Activated CD4-positive, alpha-beta memory T cell treated with anti-CD3 and anti-CD28 coated beads for 36 hours (primary cell): Measurements from ENCODE around the gene DUSP16. TPM values are rescaled to one million over a fixed set of nuclear protein-coding genes. Genes with fewer than 3 reads are reported as not detected.

Experiments
- CTCF ChIA-PET: fragments of 350-600 bp; sonication (Branson Sonifier 250); formaldehyde crosslinking; loops from one replicate; lab custom pipeline; 2021; ENCODE audit warnings: antibody characterized with exemption, inconsistent platforms; lab: Charles Lee
- POLR2A ChIA-PET: fragments of 350-600 bp; sonication (Branson Sonifier 250); formaldehyde crosslinking; loops from one replicate; lab custom pipeline; 2021; ENCODE audit warnings: antibody characterized with exemption; lab: Charles Lee
- DNase-seq: peaks from one replicate; pipeline ENCODE4 v3.0.0-alpha.2; 2020
- H3K27ac Mint-ChIP-seq: one replicate; pipeline ENCODE4 v1.8.0; 2021; ENCODE audit warnings: mixed read lengths
- H3K27me3 Mint-ChIP-seq: one replicate; pipeline ENCODE4 v1.8.0; 2021; ENCODE audit warnings: mixed read lengths
- H3K36me3 Mint-ChIP-seq: one replicate; pipeline ENCODE4 v1.8.0; 2021; ENCODE audit warnings: mixed read lengths
- H3K4me1 Mint-ChIP-seq: one replicate; pipeline ENCODE4 v1.8.0; 2021; ENCODE audit warnings: low read depth, mixed read lengths
- H3K4me3 Mint-ChIP-seq: one replicate; pipeline ENCODE4 v1.8.0; 2021; ENCODE audit warnings: mild to moderate bottlenecking, mixed read lengths
- H3K9me3 Mint-ChIP-seq: one replicate; pipeline ENCODE4 v1.8.0; 2021; ENCODE audit warnings: mixed read lengths
- intact Hi-C: fragments of 100-400 bp; cut with micrococcal nuclease; formaldehyde crosslinking; loops from one replicate; pipeline ENCODE4 v1.15.1; 2023
- total RNA-seq, 2 experiments: library from RNA; stranded (reverse); gene quantifications; one replicate each; pipeline ENCODE4 v1.2.3, GENCODE V29; 2021

The DUSP16 gene
- total RNA-seq, 2 experiments from 2014 or later: 70.2 to 82.1 TPM

- ChIA-PET POLR2A (interaction anchor here (1.0 to 4.5 kb wide), 12 partner anchors 10 to 346 kb away, joined by 3 to 40 read pairs (median 6); partner anchors contain the start of genes BORCS5 and DDX47), CTCF (interaction anchor here (0.7 to 2.0 kb wide), 6 partner anchors 36 to 270 kb away, joined by 3 to 12 read pairs (median 5); no protein-coding TSS in a partner anchor)
- DNase-seq: peak; percentile 80
Observed at GRCh38 chr12:12467688-12468261, 94.9 kb downstream of the DUSP16 start.

DNA sequence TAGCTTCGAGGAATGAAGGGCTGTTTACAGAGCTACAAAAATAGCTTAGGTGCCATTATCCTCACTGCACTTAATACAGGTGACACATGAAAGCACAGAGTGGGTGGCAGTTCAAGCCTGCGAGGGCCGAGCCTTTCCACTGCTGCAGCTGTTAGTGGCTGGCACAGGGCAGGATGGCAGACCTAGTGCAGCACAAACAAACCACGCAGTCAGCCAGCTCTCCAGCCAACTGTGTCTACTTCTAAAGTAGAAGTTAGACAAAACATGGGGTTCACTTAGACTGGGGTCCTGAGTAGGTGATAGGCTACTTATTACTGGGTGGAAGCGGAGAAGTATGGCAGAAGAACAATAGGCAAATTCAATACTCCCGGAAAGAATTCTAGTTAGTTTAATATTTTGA lies 95.4 kb downstream of the DUSP16 start:
- H3K4me1 Mint-ChIP-seq: peaks cover 86% of the 10 kb centered on the region
- H3K36me3 Mint-ChIP-seq: peaks cover 61% of the 10 kb centered on the region
- intact Hi-C loops: loop anchor here (1.0 to 10.0 kb wide), 2 partner anchors 8 to 452 kb away; no protein-coding TSS in a partner anchor
- H3K27me3 Mint-ChIP-seq: no peaks in the 10 kb centered on the region
- peak; percentile 68 for DNase-seq
- H3K9me3 Mint-ChIP-seq: peaks cover 2% of the 10 kb centered on the region
- POLR2A ChIA-PET: interaction anchor here (1.0 to 4.5 kb wide), 15 partner anchors 10 to 346 kb away, joined by 3 to 40 read pairs (median 7); partner anchors contain the start of genes BORCS5 and DDX47
- CTCF ChIA-PET: interaction anchor here (0.7 to 2.2 kb wide), 8 partner anchors 8 to 270 kb away, joined by 4 to 14 read pairs (median 6); no protein-coding TSS in a partner anchor
- peak overlapping the region; percentile 97 for H3K27ac Mint-ChIP-seq
- peak overlapping the region; percentile 49 for H3K4me3 Mint-ChIP-seq

More at GRCh38 chr12:12467688-12468261, 94.9 kb downstream of the DUSP16 start:
- peaks cover 61% of the 10 kb centered on the region for H3K36me3 Mint-ChIP-seq
- peak overlapping the region; percentile 49 for H3K4me3 Mint-ChIP-seq
- H3K9me3 Mint-ChIP-seq: peaks cover 2% of the 10 kb centered on the region
- intact Hi-C loops: loop anchor here (1.0 to 10.0 kb wide), 2 partner anchors 8 to 453 kb away; no protein-coding TSS in a partner anchor
- peak overlapping the region; percentile 97 for H3K27ac Mint-ChIP-seq
- no peaks in the 10 kb centered on the region for H3K27me3 Mint-ChIP-seq
- H3K4me1 Mint-ChIP-seq: peaks cover 84% of the 10 kb centered on the region

DNA sequence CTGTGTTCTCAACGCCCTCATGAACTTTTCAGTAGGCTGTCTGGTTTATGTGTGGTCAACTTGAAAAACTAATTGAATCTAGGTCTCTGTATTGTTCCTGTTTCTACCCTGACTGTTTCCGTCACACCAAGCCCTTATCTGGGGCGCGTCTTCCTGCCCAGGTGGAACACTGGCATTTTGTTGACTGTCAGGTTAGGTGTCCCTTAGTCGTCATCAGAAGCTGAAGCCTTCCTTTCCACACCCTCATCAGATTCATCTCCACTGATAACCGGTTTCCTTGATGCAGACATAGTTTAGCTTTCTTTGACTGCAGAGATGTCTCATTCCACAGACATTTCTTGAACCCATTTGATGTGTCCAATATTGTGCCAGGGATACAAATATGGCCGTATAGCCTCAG lies 96.5 kb downstream of the DUSP16 start:
- Mint-ChIP-seq H3K27ac (peak overlapping the region; percentile 97), H3K9me3 (peaks cover 2% of the 10 kb centered on the region), H3K36me3 (peaks cover 52% of the 10 kb centered on the region), H3K4me3 (peak overlapping the region; percentile 35), H3K27me3 (no peaks in the 10 kb centered on the region), H3K4me1 (peaks cover 91% of the 10 kb centered on the region)
- CTCF ChIA-PET: interaction anchor here (1.1 to 2.2 kb wide), 11 partner anchors 9 to 271 kb away, joined by 3 to 14 read pairs (median 5); partner anchors contain the start of gene BORCS5
- POLR2A ChIA-PET: interaction anchor here (1.0 to 4.5 kb wide), 24 partner anchors 9 to 322 kb away, joined by 3 to 40 read pairs (median 4); no protein-coding TSS in a partner anchor
- DNase-seq: peak; percentile 78
- intact Hi-C loops: loop anchor here (10.0 kb wide), 1 partner anchor 451 kb away; no protein-coding TSS in a partner anchor

GRCh38 chr12:12465522-12465921 lies 97.1 kb downstream of the DUSP16 start:
- Mint-ChIP-seq H3K4me3 (no peak overlapping the region), H3K9me3 (peaks cover 2% of the 10 kb centered on the region), H3K36me3 (peaks cover 46% of the 10 kb centered on the region), H3K27me3 (no peaks in the 10 kb centered on the region), H3K27ac (peak overlapping the region; percentile 97), H3K4me1 (peaks cover 91% of the 10 kb centered on the region)
- DNase-seq: no peak
- ChIA-PET POLR2A (interaction anchor here (1.0 to 4.5 kb wide), 19 partner anchors 9 to 259 kb away, joined by 3 to 40 read pairs (median 6); no protein-coding TSS in a partner anchor), CTCF (interaction anchor here (1.2 to 2.2 kb wide), 6 partner anchors 8 to 177 kb away, joined by 3 to 14 read pairs (median 4); no protein-coding TSS in a partner anchor)
- intact Hi-C loops: loop anchor here (10.0 kb wide), 1 partner anchor 451 kb away; no protein-coding TSS in a partner anchor

DNA sequence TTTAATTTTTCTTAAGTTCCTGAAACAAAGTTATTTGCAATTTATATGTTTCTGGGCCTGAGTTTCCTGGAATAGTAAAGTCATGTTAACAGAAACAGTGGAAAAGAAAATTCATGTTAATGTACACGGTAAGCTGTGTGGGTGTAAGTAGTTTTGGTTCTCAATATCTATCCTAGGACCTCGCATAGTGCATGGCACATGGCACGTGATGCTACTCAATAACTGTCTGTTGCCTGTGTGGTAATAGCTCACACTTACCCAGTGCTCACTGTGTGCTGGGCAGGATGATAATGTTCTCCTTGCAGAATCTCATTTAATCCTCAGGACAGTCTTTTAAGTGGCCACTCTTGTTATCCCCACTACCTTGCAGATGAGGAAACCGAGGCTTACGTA lies 100.7 kb downstream of the DUSP16 start:
- Mint-ChIP-seq H3K4me1 (peaks cover 86% of the 10 kb centered on the region), H3K27me3 (no peaks in the 10 kb centered on the region), H3K27ac (peak overlapping the region; percentile 97), H3K4me3 (peak overlapping the region; percentile 27), H3K9me3 (no peaks in the 10 kb centered on the region), H3K36me3 (peaks cover 17% of the 10 kb centered on the region)
- intact Hi-C loops: loop anchor here (1.0 to 10.0 kb wide), 7 partner anchors 13 to 447 kb away; no protein-coding TSS in a partner anchor
- DNase-seq: peak; percentile 75
- CTCF ChIA-PET: interaction anchor here (0.6 to 3.2 kb wide), 9 partner anchors 9 to 264 kb away, joined by 3 to 27 read pairs (median 3); no protein-coding TSS in a partner anchor
- POLR2A ChIA-PET: interaction anchor here (0.7 to 3.1 kb wide), 19 partner anchors 9 to 252 kb away, joined by 3 to 48 read pairs (median 5); partner anchors contain the start of gene BORCS5

- no peaks in the 10 kb centered on the region for H3K27me3 Mint-ChIP-seq
- ChIA-PET POLR2A (interaction anchor here (0.7 to 3.1 kb wide), 18 partner anchors 10 to 253 kb away, joined by 3 to 48 read pairs (median 5); partner anchors contain the start of gene BORCS5), CTCF (interaction anchor here (0.6 to 3.2 kb wide), 9 partner anchors 9 to 264 kb away, joined by 3 to 27 read pairs (median 3); no protein-coding TSS in a partner anchor)
- peaks cover 13% of the 10 kb centered on the region for H3K36me3 Mint-ChIP-seq
- peaks cover 87% of the 10 kb centered on the region for H3K4me1 Mint-ChIP-seq
- peak overlapping the region; percentile 97 for H3K27ac Mint-ChIP-seq
- intact Hi-C loops: loop anchor here (1.0 to 10.0 kb wide), 7 partner anchors 14 to 446 kb away; no protein-coding TSS in a partner anchor
- no peaks in the 10 kb centered on the region for H3K9me3 Mint-ChIP-seq
- DNase-seq: peak; percentile 76
- H3K4me3 Mint-ChIP-seq: peak overlapping the region; percentile 45
Observed at GRCh38 chr12:12460935-12461922, 101.4 kb downstream of the DUSP16 start.

DNA sequence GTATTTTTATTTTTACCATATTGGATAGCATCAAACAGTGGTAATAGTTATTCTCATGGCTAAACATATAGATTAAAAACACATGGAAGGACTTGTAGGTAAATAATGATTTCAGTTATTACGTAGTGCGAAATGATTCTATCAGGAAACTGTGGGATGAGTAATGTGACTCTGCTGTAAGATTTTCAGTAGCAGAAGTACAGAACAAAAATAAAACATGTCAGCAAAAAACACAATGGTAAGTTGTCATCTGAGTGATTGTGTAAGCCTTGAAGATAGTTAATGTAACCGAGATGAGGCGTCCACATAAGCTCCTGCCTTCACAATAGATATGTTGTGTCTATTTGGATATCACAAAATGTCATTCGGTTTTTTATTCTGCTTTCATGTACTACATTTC lies 106.0 kb downstream of the DUSP16 start:
- ChIA-PET POLR2A (interaction anchor here (0.6 to 3.7 kb wide), 16 partner anchors 9 to 269 kb away, joined by 3 to 39 read pairs (median 4); partner anchors contain the start of genes BORCS5 and DUSP16), CTCF (interaction anchor here (0.5 to 4.8 kb wide), 13 partner anchors 9 to 280 kb away, joined by 3 to 24 read pairs (median 5); no protein-coding TSS in a partner anchor)
- peaks cover 63% of the 10 kb centered on the region for H3K4me1 Mint-ChIP-seq
- peak overlapping the region; percentile 93 for H3K27ac Mint-ChIP-seq
- no peaks in the 10 kb centered on the region for H3K27me3 Mint-ChIP-seq
- H3K4me3 Mint-ChIP-seq: peak overlapping the region; percentile 47
- no peaks in the 10 kb centered on the region for H3K9me3 Mint-ChIP-seq
- H3K36me3 Mint-ChIP-seq: peaks cover 9% of the 10 kb centered on the region
- DNase-seq: no peak
- intact Hi-C loops: loop anchor here (1.0 kb wide), 2 partner anchors 14 to 19 kb away; no protein-coding TSS in a partner anchor

DNA sequence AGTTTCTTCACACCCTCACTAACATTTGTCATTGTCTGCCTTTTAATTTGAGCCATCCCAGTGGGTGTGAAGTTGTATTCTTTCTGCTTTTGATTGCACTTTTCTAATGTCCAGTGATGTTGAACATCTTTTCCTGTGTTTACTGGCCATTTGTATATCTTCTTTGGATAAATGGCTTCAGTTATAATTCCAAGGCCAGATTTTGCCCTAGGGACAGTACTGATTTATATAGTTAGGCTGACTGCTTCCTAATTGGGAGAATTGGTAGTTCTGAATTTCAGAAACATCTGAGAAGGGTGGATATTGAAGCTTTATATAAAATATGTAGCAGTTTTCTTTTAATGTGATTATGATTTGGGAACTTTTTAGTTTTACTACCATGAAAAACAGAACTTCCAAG lies 108.3 kb downstream of the DUSP16 start:
- Mint-ChIP-seq H3K27ac (no peak overlapping the region), H3K4me3 (no peak overlapping the region), H3K4me1 (peaks cover 44% of the 10 kb centered on the region), H3K36me3 (peaks cover 19% of the 10 kb centered on the region), H3K9me3 (no peaks in the 10 kb centered on the region), H3K27me3 (no peaks in the 10 kb centered on the region)
- DNase-seq: no peak
- intact Hi-C loops: no loop called here
- ChIA-PET CTCF (interaction anchor here (1.2 to 4.8 kb wide), 2 partner anchors 13 to 65 kb away, joined by 5 to 24 read pairs; no protein-coding TSS in a partner anchor), POLR2A (no interaction called here)

DNA sequence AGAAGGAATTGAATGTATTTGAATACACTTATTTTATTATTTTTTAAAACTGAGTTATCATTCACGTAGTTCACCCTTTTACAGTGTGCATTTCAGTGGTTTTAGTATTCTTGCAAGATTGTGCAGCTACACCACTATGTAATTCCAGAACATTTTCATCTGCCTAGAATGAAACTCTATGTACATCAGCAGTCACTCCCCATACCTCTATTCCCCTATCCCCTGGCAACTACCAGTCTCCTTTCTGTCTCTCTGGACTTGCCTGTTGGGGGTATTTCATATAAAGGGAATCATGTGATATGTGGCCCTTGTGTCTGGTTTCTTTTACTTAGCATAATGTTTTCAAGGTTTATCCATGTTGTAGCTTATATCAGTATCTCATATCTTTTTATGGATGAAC lies 109.0 kb downstream of the DUSP16 start:
- no peaks in the 10 kb centered on the region for H3K27me3 Mint-ChIP-seq
- H3K36me3 Mint-ChIP-seq: peaks cover 22% of the 10 kb centered on the region
- peaks cover 46% of the 10 kb centered on the region for H3K4me1 Mint-ChIP-seq
- POLR2A ChIA-PET: no interaction called here
- DNase-seq: no peak
- H3K4me3 Mint-ChIP-seq: no peak overlapping the region
- intact Hi-C loops: no loop called here
- CTCF ChIA-PET: interaction anchor here (1.2 kb wide), 1 partner anchor 64 kb away, joined by 5 read pairs; no protein-coding TSS in a partner anchor
- H3K9me3 Mint-ChIP-seq: no peaks in the 10 kb centered on the region
- no peak overlapping the region for H3K27ac Mint-ChIP-seq

GRCh38 chr12:12452326-12452902 lies 110.2 kb downstream of the DUSP16 start:
- CTCF ChIA-PET: no interaction called here
- peaks cover 21% of the 10 kb centered on the region for H3K36me3 Mint-ChIP-seq
- H3K4me3 Mint-ChIP-seq: no peak overlapping the region
- H3K9me3 Mint-ChIP-seq: no peaks in the 10 kb centered on the region
- H3K4me1 Mint-ChIP-seq: peaks cover 37% of the 10 kb centered on the region
- no peaks in the 10 kb centered on the region for H3K27me3 Mint-ChIP-seq
- intact Hi-C loops: no loop called here
- POLR2A ChIA-PET: interaction anchor here (0.7 kb wide), 1 partner anchor 10 kb away, joined by 3 read pairs; no protein-coding TSS in a partner anchor
- DNase-seq: no peak
- H3K27ac Mint-ChIP-seq: no peak overlapping the region
